ENCODE results near the gene SH3GL1. TPM values are rescaled to one million over a fixed set of nuclear protein-coding genes. Genes with fewer than 3 reads are reported as not detected.

SH3GL1 gene, protein sequence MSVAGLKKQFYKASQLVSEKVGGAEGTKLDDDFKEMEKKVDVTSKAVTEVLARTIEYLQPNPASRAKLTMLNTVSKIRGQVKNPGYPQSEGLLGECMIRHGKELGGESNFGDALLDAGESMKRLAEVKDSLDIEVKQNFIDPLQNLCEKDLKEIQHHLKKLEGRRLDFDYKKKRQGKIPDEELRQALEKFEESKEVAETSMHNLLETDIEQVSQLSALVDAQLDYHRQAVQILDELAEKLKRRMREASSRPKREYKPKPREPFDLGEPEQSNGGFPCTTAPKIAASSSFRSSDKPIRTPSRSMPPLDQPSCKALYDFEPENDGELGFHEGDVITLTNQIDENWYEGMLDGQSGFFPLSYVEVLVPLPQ
- total RNA-seq (2012; rRNA removed) = 28.1 and 32.2 TPM in 2 replicates
- 138 and 161 TPM in 2 replicates for polyA plus RNA-seq (2012; rRNA removed)
- 103 and 170 TPM in 2 replicates for polyA plus RNA-seq (2012; cell fraction: cytosol; rRNA removed)
- polyA plus RNA-seq (2012; cell fraction: nucleus; rRNA removed; ENCODE audit: low replicate concordance) = 93.0 and 160 TPM in 2 replicates
- Bru-seq, nascent RNA = percentile 80 among the genes with signal in this experiment
- BruChase-seq, experiment 1, labeled RNA remaining after a 6-hour chase = percentile 91 among the genes with signal in this experiment
- percentile 83 among the genes with signal in this experiment for BruChase-seq, experiment 2, labeled RNA remaining after a 2-hour chase
- long read RNA-seq, transcript SH3GL1-201 (10 exons, 2,516 nt) = major isoform, 104 of 160 reads
- long read RNA-seq, partial matches to known transcripts = 10 of 160 reads
- long read RNA-seq, other reads (novel, unspliced or antisense) = 44 of 160 reads

DNA sequence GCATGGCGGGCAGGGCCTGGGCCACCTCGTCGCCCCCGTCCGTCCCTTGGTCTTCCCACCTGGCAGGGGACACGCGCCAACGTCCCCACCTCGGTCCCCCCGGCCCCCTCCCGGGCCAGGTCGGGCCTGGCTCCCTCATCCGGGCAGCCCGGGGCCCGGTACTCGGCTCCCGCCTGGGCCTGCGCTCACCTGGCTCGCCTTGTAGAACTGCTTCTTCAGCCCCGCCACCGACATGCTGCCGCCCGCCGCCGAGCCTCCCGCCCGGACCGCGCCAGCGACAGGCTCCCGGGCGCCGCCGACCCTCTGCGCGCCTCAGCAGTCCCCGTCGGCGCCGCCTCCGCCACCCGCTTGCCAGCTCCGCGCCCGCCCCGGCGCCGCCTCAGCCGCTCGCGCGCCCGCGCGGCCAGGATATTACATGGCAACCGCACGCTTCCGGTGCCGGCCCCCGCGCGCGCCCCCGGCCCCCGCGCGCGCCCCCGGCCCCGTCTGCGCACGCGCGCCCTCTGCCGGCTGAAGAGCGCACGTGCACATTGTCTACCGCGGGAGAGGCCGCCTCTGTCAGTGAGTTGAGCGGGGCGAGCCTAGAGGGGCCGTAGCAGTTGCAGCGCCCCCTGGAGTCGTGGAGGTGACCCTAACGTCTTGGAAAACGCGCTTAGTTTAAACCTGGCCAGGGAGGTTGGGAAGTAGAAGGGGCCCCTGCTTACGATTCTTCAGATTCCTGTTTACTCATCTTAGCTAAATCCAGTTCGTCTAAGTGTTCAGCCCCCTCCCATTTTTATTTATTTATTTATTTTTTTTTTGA, at the start of gene SH3GL1:
TSS of gene SH3GL1 (minus strand) at position 413 of the 802 bp plus-strand sequence. CDS start at position 234, 179 bp downstream.
- no peaks in the 10 kb centered on the region for H3K9me3 ChIP-seq (ENCODE audit: control insufficient read depth, insufficient read depth, low read length)
- dilution Hi-C loops (cut with HindIII; ENCODE audit: low sequenced_read_pairs, unreplicated experiment) = no loop called here

More for the DNA sequence above, at the start of gene SH3GL1:
- Histone ChIP-seq H3K27ac (ENCODE audit: insufficient read depth, low read length) (peak within 1 kb of the TSS; percentile 90), H4K8ac (ENCODE audit: low read depth in 2 of 2, low read length in 2 of 2) (peak within 1 kb of the TSS in 1 of 2 experiments; percentile 70; a peak in 1 of 4 replicates), H3K4me2 (ENCODE audit: low read depth, low read length) (peak within 1 kb of the TSS; percentile 95), H3K27me3 (ENCODE audit: control insufficient read depth, insufficient read depth, low read length) (no peaks in the 10 kb centered on the region), H2BK20ac (ENCODE audit: low read depth, low read length) (peak within 1 kb of the TSS; percentile 52; the same call in 1 of the 2 replicates), H2BK15ac (ENCODE audit: low read depth, low read length) (peak within 1 kb of the TSS; percentile 23; the same call in 1 of the 3 replicates), H3K14ac (replicated peaks; ENCODE audit: low read depth, low read length) (peak within 1 kb of the TSS; percentile 99), H3K79me1 (ENCODE audit: low read depth in 1 of 2, low read length in 2 of 2) (peaks cover 8 to 59% of the 10 kb centered on the region in 2 experiments; a peak in 3 of 4 replicates), H3K56ac (ENCODE audit: extremely low read depth, insufficient read depth, low read length) (peak within 1 kb of the TSS; percentile 81), H3K4me1 (ENCODE audit: control insufficient read depth, insufficient read depth, low read length) (peaks cover 10% of the 10 kb centered on the region), H2BK5ac (ENCODE audit: low read depth, low read length, poor library complexity, severe bottlenecking) (peak within 1 kb of the TSS; percentile 74), H2AFZ (replicated peaks; ENCODE audit: low read length, poor library complexity) (peak within 1 kb of the TSS; percentile 86), H3K18ac (ENCODE audit: low read depth, low read length) (peak within 1 kb of the TSS; percentile 0; the same call in 1 of the 2 replicates), H2AK5ac (ENCODE audit: low read depth, low read length) (peak within 1 kb of the TSS; percentile 98), H3K4me3 (ENCODE audit: insufficient read depth, low read depth, low read length) (peak within 1 kb of the TSS; percentile 94), H3K9ac (ENCODE audit: low read depth, low read length) (peak within 1 kb of the TSS; percentile 91), H3K9me1 (ENCODE audit: insufficient read depth, low read length) (peaks cover 17% of the 10 kb centered on the region), H2BK120ac (ENCODE audit: low read depth, low read length) (peak within 1 kb of the TSS; percentile 64; the same call in 1 of the 2 replicates), H4K5ac (ENCODE audit: low read depth, low read length) (peak within 1 kb of the TSS; percentile 38; the same call in 1 of the 2 replicates), H3K23ac (ENCODE audit: low read depth, low read length) (peak within 1 kb of the TSS; percentile 100), H4K20me1 (ENCODE audit: insufficient read depth, low read length) (peaks cover 51% of the 10 kb centered on the region), H3K4ac (ENCODE audit: low read depth, low read length) (peak within 1 kb of the TSS; percentile 92), H3K36me3 (ENCODE audit: control insufficient read depth, insufficient read depth, low read length) (peaks cover 6% of the 10 kb centered on the region; the same call in 1 of the 2 replicates), H2AK9ac (replicated peaks; ENCODE audit: low read depth, low read length, poor library complexity) (peak within 1 kb of the TSS; percentile 100), H4K91ac (ENCODE audit: insufficient read depth, low read depth, low read length) (peak within 1 kb of the TSS; percentile 22)
- WGBS, 2 experiments (ENCODE audit: extremely low coverage in 2 of 2, insufficient read length in 1 of 2) = 0% methylated on average over 41 of the region's 90 CpGs; no CpG with 5 or more reads in 1 of the 2 experiments
- in situ Hi-C loops (cut with MboI; ENCODE audit: low sequenced_read_pairs) = no loop called here
- BruUV-seq (replicated peaks) = no TSS peak
- intact Hi-C loops (cut with micrococcal nuclease) = loop anchor here (1.0 kb wide), 1 partner anchor 133 kb away; no protein-coding TSS in a partner anchor
- DNase-seq = peak; percentile 88
- ATAC-seq (ENCODE audit: low read depth) = peak; percentile 78
- CTCF ChIA-PET = interaction anchor here (0.6 to 0.8 kb wide), 3 partner anchors 9 to 188 kb away, joined by 7 to 10 read pairs (median 7); no protein-coding TSS in a partner anchor
- POLR2A ChIA-PET (ENCODE audit: unreplicated experiment) = no interaction called here
- TF ChIP-seq, protein P1, sequence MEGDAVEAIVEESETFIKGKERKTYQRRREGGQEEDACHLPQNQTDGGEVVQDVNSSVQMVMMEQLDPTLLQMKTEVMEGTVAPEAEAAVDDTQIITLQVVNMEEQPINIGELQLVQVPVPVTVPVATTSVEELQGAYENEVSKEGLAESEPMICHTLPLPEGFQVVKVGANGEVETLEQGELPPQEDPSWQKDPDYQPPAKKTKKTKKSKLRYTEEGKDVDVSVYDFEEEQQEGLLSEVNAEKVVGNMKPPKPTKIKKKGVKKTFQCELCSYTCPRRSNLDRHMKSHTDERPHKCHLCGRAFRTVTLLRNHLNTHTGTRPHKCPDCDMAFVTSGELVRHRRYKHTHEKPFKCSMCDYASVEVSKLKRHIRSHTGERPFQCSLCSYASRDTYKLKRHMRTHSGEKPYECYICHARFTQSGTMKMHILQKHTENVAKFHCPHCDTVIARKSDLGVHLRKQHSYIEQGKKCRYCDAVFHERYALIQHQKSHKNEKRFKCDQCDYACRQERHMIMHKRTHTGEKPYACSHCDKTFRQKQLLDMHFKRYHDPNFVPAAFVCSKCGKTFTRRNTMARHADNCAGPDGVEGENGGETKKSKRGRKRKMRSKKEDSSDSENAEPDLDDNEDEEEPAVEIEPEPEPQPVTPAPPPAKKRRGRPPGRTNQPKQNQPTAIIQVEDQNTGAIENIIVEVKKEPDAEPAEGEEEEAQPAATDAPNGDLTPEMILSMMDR (conservative IDR thresholded peaks at IDR 0.05; ENCODE audit: low read depth, low read length) = peak; percentile 99
- TF ChIP-seq, protein P2, sequence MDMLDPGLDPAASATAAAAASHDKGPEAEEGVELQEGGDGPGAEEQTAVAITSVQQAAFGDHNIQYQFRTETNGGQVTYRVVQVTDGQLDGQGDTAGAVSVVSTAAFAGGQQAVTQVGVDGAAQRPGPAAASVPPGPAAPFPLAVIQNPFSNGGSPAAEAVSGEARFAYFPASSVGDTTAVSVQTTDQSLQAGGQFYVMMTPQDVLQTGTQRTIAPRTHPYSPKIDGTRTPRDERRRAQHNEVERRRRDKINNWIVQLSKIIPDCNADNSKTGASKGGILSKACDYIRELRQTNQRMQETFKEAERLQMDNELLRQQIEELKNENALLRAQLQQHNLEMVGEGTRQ (IDR thresholded peaks at IDR 0.05; ENCODE audit: low read depth, low read length) = peak; percentile 77
- peak; percentile 79 for TF ChIP-seq POLR2A (IDR thresholded peaks at IDR 0.05; ENCODE audit: low read depth, low read length)
- TF ChIP-seq MAZ (IDR thresholded peaks at IDR 0.05; ENCODE audit: borderline replicate concordance, low read depth, low read length) = peak; percentile 82; the same call in 1 of the 2 replicates
- TF ChIP-seq FOS (IDR thresholded peaks at IDR 0.05; ENCODE audit: low read depth, low read length) = no peak
- peak; percentile 78; the same call in 1 of the 2 replicates for TF ChIP-seq BHLHE40 (IDR thresholded peaks at IDR 0.05; ENCODE audit: low read depth, low read length)
- no peak for TF ChIP-seq NFE2L2 (IDR thresholded peaks at IDR 0.05; ENCODE audit: low read depth, low read length)
- TF ChIP-seq MXI1 (IDR thresholded peaks at IDR 0.05; ENCODE audit: borderline replicate concordance, low read depth, low read length) = 0 out of 2 replicates have a peak, but pooled peaks have one; percentile 38
- TF ChIP-seq RAD21 (IDR thresholded peaks at IDR 0.05; ENCODE audit: low read length) = peak; percentile 50
- TF ChIP-seq SMC3 (IDR thresholded peaks at IDR 0.05; ENCODE audit: low read depth, low read length) = peak; percentile 56

Data from IMR-90 (cell line).